ENCODE results near the gene TMEM192. TPM values are rescaled to one million over a fixed set of nuclear protein-coding genes. Genes with fewer than 3 reads are reported as not detected.

Gene TMEM192
- total RNA-seq, 2 donors from 2014 or later = 13.6 to 14.6 TPM

DNA sequence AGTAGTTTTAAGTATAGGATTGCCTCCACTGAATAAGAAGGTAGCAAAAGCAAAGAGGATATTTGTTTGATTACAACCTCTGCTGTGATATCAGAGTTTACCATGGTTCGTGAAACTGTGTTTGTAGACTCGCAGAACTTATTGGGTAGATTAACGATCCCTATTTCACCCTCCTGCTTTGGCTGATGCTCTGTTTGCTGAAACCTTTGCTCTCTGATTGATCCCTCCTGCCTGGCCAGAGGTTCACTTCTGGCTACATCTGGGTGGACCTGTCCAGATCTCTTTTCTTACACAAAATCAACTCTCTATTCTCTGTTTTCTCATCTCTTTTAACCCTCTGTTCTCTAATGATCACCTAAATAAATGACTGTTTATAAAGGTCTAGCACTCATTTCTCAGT, 37.9 kb upstream of the TMEM192 start:
- H3K4me3 ChIP-seq = no peak overlapping the region
- TF ChIP-seq, protein P1, sequence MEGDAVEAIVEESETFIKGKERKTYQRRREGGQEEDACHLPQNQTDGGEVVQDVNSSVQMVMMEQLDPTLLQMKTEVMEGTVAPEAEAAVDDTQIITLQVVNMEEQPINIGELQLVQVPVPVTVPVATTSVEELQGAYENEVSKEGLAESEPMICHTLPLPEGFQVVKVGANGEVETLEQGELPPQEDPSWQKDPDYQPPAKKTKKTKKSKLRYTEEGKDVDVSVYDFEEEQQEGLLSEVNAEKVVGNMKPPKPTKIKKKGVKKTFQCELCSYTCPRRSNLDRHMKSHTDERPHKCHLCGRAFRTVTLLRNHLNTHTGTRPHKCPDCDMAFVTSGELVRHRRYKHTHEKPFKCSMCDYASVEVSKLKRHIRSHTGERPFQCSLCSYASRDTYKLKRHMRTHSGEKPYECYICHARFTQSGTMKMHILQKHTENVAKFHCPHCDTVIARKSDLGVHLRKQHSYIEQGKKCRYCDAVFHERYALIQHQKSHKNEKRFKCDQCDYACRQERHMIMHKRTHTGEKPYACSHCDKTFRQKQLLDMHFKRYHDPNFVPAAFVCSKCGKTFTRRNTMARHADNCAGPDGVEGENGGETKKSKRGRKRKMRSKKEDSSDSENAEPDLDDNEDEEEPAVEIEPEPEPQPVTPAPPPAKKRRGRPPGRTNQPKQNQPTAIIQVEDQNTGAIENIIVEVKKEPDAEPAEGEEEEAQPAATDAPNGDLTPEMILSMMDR (IDR thresholded peaks at IDR 0.05) = no peak
- no peaks in the 10 kb centered on the region for H3K27me3 ChIP-seq
- no peak overlapping the region for H3K27ac ChIP-seq
- no peaks in the 10 kb centered on the region for H3K9me3 ChIP-seq
- H3K36me3 ChIP-seq = no peaks in the 10 kb centered on the region
- H3K4me1 ChIP-seq = no peaks in the 10 kb centered on the region
- no peak for DNase-seq (ENCODE audit: low spot score)

DNA sequence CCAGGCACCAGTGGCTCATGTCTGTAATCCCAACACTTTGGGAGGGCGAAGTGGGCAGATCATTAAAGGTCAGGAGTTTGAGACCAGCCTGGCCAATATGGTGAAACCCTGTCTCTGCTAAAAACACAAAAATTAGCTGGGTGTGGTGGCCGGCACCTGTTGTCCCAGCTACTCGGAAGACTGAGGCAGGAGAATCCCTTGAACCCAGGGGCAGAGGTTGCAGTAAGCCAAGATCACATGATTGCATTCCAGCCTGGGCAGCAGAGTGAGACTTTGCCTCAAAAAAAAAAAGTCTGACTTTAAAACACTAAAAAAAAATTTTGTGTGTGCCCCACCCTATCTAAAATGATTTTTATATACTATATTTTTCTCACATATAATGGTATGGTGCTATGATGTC, 26.2 kb upstream of the TMEM192 start:
- no peak for DNase-seq (ENCODE audit: low spot score)
- H3K27me3 ChIP-seq = no peaks in the 10 kb centered on the region
- no peaks in the 10 kb centered on the region for H3K36me3 ChIP-seq
- no peak overlapping the region for H3K4me3 ChIP-seq
- TF ChIP-seq, protein P1 (IDR thresholded peaks at IDR 0.05) = no peak
- no peaks in the 10 kb centered on the region for H3K9me3 ChIP-seq
- H3K4me1 ChIP-seq = no peaks in the 10 kb centered on the region
- no peak overlapping the region for H3K27ac ChIP-seq

DNA sequence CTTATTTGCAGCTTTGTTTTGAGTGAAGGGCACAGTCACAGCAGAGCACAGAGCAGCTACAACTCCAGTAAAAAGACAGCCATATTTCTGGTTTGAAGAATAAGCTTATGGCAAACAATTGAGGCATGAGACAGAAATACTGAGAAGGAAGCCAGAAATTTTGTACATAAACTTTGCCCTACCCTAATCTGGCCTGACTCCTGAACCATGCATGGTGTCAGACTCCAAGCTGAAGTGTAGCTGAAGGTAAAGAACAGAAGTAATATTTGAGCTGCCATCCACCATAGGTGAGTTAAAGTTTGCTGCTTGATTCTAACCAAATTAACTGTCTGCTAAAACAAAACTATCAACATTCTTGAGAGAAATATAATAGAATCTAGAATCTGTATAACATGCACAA, 24.5 kb upstream of the TMEM192 start:
- no peaks in the 10 kb centered on the region for H3K9me3 ChIP-seq
- H3K27me3 ChIP-seq = no peaks in the 10 kb centered on the region
- TF ChIP-seq, protein P1 (IDR thresholded peaks at IDR 0.05) = no peak
- no peaks in the 10 kb centered on the region for H3K4me1 ChIP-seq
- no peak overlapping the region for H3K4me3 ChIP-seq
- no peak overlapping the region for H3K27ac ChIP-seq
- no peaks in the 10 kb centered on the region for H3K36me3 ChIP-seq
- DNase-seq (ENCODE audit: low spot score) = no peak

DNA sequence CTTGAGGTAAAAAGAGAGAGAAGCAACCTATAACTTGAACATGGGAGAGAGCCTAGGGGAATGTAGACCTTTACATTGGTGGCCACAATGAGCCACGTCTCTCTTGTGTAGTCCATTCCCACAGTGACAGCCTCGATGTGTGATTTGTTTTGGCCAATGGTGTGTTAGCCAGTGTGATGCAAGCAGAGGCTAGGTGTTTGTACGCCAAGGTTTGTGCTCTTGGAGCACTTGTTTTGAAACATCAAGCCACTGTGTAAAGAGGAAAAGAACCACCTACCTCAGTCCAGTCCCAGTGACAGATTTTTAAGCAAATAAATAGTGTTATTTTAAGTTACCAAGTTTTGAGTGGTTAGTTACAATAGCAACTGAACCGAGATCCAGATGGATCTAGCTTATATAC, 23.9 kb upstream of the TMEM192 start:
- TF ChIP-seq, protein P1 (IDR thresholded peaks at IDR 0.05) = no peak
- Histone ChIP-seq H3K9me3 (no peaks in the 10 kb centered on the region), H3K36me3 (no peaks in the 10 kb centered on the region), H3K27ac (no peak overlapping the region), H3K27me3 (no peaks in the 10 kb centered on the region), H3K4me1 (no peaks in the 10 kb centered on the region), H3K4me3 (no peak overlapping the region)
- no peak for DNase-seq (ENCODE audit: low spot score)

DNA sequence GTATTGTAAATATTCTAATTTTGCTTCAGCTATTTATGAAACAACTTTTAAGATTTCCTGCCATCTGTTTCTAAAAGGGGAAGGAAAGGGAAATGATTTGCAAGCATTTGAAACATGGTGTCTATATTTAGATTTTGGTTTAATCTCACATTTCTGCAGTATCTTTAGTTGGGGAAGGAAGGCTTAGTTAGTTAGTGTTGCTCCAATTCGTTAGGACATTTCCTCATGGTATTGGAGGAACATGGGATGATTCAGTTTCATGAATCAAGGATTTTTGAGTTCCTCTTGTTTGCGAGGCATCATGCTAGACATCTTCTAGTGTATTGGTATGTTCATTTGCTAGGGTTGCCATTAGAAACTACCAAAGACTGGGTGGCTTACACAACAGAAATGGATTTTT, 20.5 kb upstream of the TMEM192 start:
- Histone ChIP-seq H3K27me3 (no peaks in the 10 kb centered on the region), H3K9me3 (no peaks in the 10 kb centered on the region), H3K36me3 (no peaks in the 10 kb centered on the region), H3K4me3 (no peak overlapping the region), H3K4me1 (no peaks in the 10 kb centered on the region), H3K27ac (no peak overlapping the region)
- TF ChIP-seq, protein P1 (IDR thresholded peaks at IDR 0.05) = no peak
- no peak for DNase-seq (ENCODE audit: low spot score)

DNA sequence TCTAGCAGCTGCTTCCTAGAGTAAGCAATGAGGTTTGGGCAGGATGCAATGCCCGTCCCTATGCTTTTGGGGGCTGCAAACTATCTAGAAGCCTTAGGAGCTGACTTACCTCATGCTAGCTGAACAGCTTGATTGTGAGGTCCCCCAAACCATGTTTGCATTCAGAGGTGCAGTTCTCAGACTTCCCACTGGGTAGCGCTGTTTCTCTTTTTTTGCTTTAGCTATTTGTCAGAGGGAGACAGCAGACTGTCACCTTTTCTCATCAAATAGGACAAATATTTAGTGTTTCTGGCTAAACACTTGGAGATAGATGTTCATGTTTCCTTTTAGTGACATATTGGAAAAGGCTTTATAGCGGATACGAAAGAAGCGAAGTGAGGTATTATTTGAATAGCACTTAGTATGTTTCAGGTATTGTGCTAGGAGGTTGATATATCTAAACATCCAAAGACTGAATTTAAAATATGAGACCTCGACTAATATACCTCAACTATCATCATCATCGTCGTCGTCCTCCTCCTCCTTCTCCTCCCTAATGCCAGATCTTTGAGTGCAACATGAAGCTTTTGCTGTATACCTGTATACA, 18.7 kb upstream of the TMEM192 start:
- no peaks in the 10 kb centered on the region for H3K9me3 ChIP-seq
- no peaks in the 10 kb centered on the region for H3K36me3 ChIP-seq
- no peaks in the 10 kb centered on the region for H3K27me3 ChIP-seq
- H3K27ac ChIP-seq = no peak overlapping the region
- DNase-seq (ENCODE audit: low spot score) = peak; percentile 75
- no peaks in the 10 kb centered on the region for H3K4me1 ChIP-seq
- TF ChIP-seq, protein P1 (IDR thresholded peaks at IDR 0.05) = peak; percentile 89
- no peak overlapping the region for H3K4me3 ChIP-seq
